ENCODE data around the gene CSK.

GRCh38 chr15:74838746-74839525, 57.1 kb downstream of the CSK start:
- TF ChIP-seq CTCF (IDR thresholded peaks at IDR 0.05) (no peak), POLR2A (IDR thresholded peaks at IDR 0.05) (no peak), POLR2AphosphoS5 (IDR thresholded peaks at IDR 0.05) (no peak)
